Measurements from ENCODE around the gene THSD4.

Gene THSD4

DNA sequence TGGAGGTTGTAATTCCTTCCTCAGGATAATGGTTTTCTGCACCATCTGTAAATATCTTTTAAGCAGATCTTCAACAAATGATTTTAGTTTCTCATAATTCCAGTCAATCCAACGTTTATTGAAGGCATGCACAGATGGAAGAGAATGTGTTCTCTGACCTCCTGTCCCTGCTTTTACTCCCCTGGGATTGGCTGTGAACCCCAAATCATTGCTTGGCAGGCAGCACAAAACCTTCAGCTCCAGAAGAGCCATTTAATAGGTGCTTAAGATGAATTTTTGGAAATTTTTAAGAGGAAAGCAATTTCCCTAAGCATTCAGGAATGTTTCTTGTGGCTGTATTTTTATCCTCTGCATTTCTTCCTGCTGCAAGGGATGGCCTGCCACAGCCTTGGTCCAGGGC, 25.5 kb upstream of the THSD4 start:
- Histone ChIP-seq H2AFZ (ENCODE audit: low read length) (no peak overlapping the region), H3K9me3 (ENCODE audit: insufficient read depth, low read depth, low read length) (no peaks in the 10 kb centered on the region), H3K79me2 (ENCODE audit: insufficient read depth, low read length) (no peaks in the 10 kb centered on the region), H3K4me3 (ENCODE audit: low read length, poor library complexity, severe bottlenecking) (no peak overlapping the region), H3K9me2 (replicated peaks; ENCODE audit: low read depth, low read length) (no peaks in the 10 kb centered on the region), H3K4me2 (ENCODE audit: low read depth, low read length, poor library complexity, severe bottlenecking) (no peak overlapping the region), H3K36me3 (ENCODE audit: insufficient read depth, low read length) (no peaks in the 10 kb centered on the region), H4K20me1 (ENCODE audit: insufficient read depth, low read length, poor library complexity, severe bottlenecking) (no peaks in the 10 kb centered on the region), H3F3A (ENCODE audit: low read depth) (no peaks in the 10 kb centered on the region), H3K9ac (ENCODE audit: low read depth, low read length, poor library complexity, severe bottlenecking) (no peak overlapping the region), H3K4me1 (ENCODE audit: insufficient read depth, low read length, poor library complexity, severe bottlenecking) (peaks cover 5% of the 10 kb centered on the region), H3K27me3 (ENCODE audit: insufficient read depth, low read length, poor library complexity, severe bottlenecking) (no peaks in the 10 kb centered on the region)
- TF ChIP-seq EZH2phosphoT487 (IDR thresholded peaks at IDR 0.05; ENCODE audit: borderline replicate concordance), result no peak
- TF ChIP-seq, protein P1, sequence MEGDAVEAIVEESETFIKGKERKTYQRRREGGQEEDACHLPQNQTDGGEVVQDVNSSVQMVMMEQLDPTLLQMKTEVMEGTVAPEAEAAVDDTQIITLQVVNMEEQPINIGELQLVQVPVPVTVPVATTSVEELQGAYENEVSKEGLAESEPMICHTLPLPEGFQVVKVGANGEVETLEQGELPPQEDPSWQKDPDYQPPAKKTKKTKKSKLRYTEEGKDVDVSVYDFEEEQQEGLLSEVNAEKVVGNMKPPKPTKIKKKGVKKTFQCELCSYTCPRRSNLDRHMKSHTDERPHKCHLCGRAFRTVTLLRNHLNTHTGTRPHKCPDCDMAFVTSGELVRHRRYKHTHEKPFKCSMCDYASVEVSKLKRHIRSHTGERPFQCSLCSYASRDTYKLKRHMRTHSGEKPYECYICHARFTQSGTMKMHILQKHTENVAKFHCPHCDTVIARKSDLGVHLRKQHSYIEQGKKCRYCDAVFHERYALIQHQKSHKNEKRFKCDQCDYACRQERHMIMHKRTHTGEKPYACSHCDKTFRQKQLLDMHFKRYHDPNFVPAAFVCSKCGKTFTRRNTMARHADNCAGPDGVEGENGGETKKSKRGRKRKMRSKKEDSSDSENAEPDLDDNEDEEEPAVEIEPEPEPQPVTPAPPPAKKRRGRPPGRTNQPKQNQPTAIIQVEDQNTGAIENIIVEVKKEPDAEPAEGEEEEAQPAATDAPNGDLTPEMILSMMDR (conservative IDR thresholded peaks at IDR 0.05; ENCODE audit: low read length), result no peak

GRCh38 chr15:71091601-71092000, 23.7 kb upstream of the THSD4 start:
- no peaks in the 10 kb centered on the region for H3K79me2 ChIP-seq (ENCODE audit: insufficient read depth, low read length)
- H3K4me2 ChIP-seq (ENCODE audit: low read depth, low read length, poor library complexity, severe bottlenecking), result no peak overlapping the region
- H3K27me3 ChIP-seq (ENCODE audit: insufficient read depth, low read length, poor library complexity, severe bottlenecking), result no peaks in the 10 kb centered on the region
- no peak overlapping the region for H3K9ac ChIP-seq (ENCODE audit: low read depth, low read length, poor library complexity, severe bottlenecking)
- no peaks in the 10 kb centered on the region for H4K20me1 ChIP-seq (ENCODE audit: insufficient read depth, low read length, poor library complexity, severe bottlenecking)
- H3K36me3 ChIP-seq (ENCODE audit: insufficient read depth, low read length), result no peaks in the 10 kb centered on the region
- H3K4me1 ChIP-seq (ENCODE audit: insufficient read depth, low read length, poor library complexity, severe bottlenecking), result no peaks in the 10 kb centered on the region
- no peaks in the 10 kb centered on the region for H3K9me3 ChIP-seq (ENCODE audit: insufficient read depth, low read depth, low read length)
- TF ChIP-seq, protein P1 (conservative IDR thresholded peaks at IDR 0.05; ENCODE audit: low read length), result no peak
- TF ChIP-seq EZH2phosphoT487 (IDR thresholded peaks at IDR 0.05; ENCODE audit: borderline replicate concordance), result no peak
- no peak overlapping the region for H2AFZ ChIP-seq (ENCODE audit: low read length)
- no peaks in the 10 kb centered on the region for H3F3A ChIP-seq (ENCODE audit: low read depth)
- no peaks in the 10 kb centered on the region for H3K9me2 ChIP-seq (replicated peaks; ENCODE audit: low read depth, low read length)
- no peak overlapping the region for H3K4me3 ChIP-seq (ENCODE audit: low read length, poor library complexity, severe bottlenecking)

- Histone ChIP-seq H3K79me2 (ENCODE audit: insufficient read depth, low read length) (no peaks in the 10 kb centered on the region), H3K9me2 (replicated peaks; ENCODE audit: low read depth, low read length) (no peaks in the 10 kb centered on the region), H3F3A (ENCODE audit: low read depth) (no peaks in the 10 kb centered on the region), H3K4me2 (ENCODE audit: low read depth, low read length, poor library complexity, severe bottlenecking) (no peak overlapping the region), H3K4me1 (ENCODE audit: insufficient read depth, low read length, poor library complexity, severe bottlenecking) (no peaks in the 10 kb centered on the region), H3K9ac (ENCODE audit: low read depth, low read length, poor library complexity, severe bottlenecking) (no peak overlapping the region), H3K36me3 (ENCODE audit: insufficient read depth, low read length) (no peaks in the 10 kb centered on the region), H4K20me1 (ENCODE audit: insufficient read depth, low read length, poor library complexity, severe bottlenecking) (no peaks in the 10 kb centered on the region), H3K27me3 (ENCODE audit: insufficient read depth, low read length, poor library complexity, severe bottlenecking) (no peaks in the 10 kb centered on the region), H3K4me3 (ENCODE audit: low read length, poor library complexity, severe bottlenecking) (no peak overlapping the region), H2AFZ (ENCODE audit: low read length) (no peak overlapping the region), H3K9me3 (ENCODE audit: insufficient read depth, low read depth, low read length) (no peaks in the 10 kb centered on the region)
- TF ChIP-seq, protein P1 (conservative IDR thresholded peaks at IDR 0.05; ENCODE audit: low read length), result no peak
- no peak for TF ChIP-seq EZH2phosphoT487 (IDR thresholded peaks at IDR 0.05; ENCODE audit: borderline replicate concordance)
These were observed 23.1 kb upstream of the THSD4 start for GRCh38 chr15:71092056-71092600.

Measured in Loucy (cell line).